Aorta (tissue), 5 donors: ENCODE results near the gene SKI. TPM values are rescaled to one million over a fixed set of nuclear protein-coding genes. Genes with fewer than 3 reads are reported as not detected.

Source experiments
- ATAC-seq: fragments of 200-7000 bp; cut with Tn5 transposase; one replicate; pipeline ENCODE4 v1.9.1; 2022; ENCODE audit warnings: moderate library complexity; ENCODE audit not compliant: low FRiP score
- DNase-seq, 2 donors: peaks; one replicate each; pipeline ENCODE4 v3.0.0-alpha.2; 2020
- H3K27ac ChIP-seq, 2 donors: one replicate each; pipeline ENCODE4 v1.5.1; 2013; ENCODE audit warnings: low read length in 2 of 2, mild to moderate bottlenecking in 2 of 2, moderate library complexity in 2 of 2, control low read depth in 1 of 2, inconsistent platforms in 1 of 2, low read depth in 1 of 2
- H3K27me3 ChIP-seq, 2 donors: one replicate each; pipeline ENCODE4 v1.6.1; 2013; ENCODE audit warnings: control low read depth in 1 of 2, low read length in 1 of 2, mild to moderate bottlenecking in 1 of 2, moderate library complexity in 1 of 2; ENCODE audit not compliant: insufficient read depth in 2 of 2, control insufficient read depth in 1 of 2
- H3K36me3 ChIP-seq, 2 donors: one replicate each; pipeline ENCODE4 v1.6.1; 2013; ENCODE audit warnings: control low read depth in 1 of 2, low read length in 1 of 2, mild to moderate bottlenecking in 1 of 2; ENCODE audit not compliant: insufficient read depth in 2 of 2, control insufficient read depth in 1 of 2
- H3K4me1 ChIP-seq, 2 donors: one replicate each; pipeline ENCODE4 v1.6.1; 2013; ENCODE audit warnings: low read length in 2 of 2, control low read depth in 1 of 2, mild to moderate bottlenecking in 1 of 2, moderate library complexity in 1 of 2; ENCODE audit not compliant: insufficient read depth in 2 of 2, control insufficient read depth in 1 of 2
- H3K4me3 ChIP-seq, 2 donors: one replicate each; pipeline ENCODE4 v1.5.1; 2013; ENCODE audit warnings: low read length in 2 of 2, control low read depth in 1 of 2, mild to moderate bottlenecking in 1 of 2
- H3K9me3 ChIP-seq: one replicate; pipeline ENCODE4 v1.6.1; 2013; ENCODE audit warnings: mild to moderate bottlenecking, low read length; ENCODE audit not compliant: control insufficient read depth
- WGBS, 2 donors: extraction: QIAGEN DNeasy Blood & Tissue Kit; methylation state at CpG; one replicate each; pipeline ENCODE4 v1.1.7; 2013; 5-methylcytosine and 5-hydroxymethylcytosine counted together
- intact Hi-C, 2 donors: fragments of 100-400 bp; cut with DNase I; formaldehyde crosslinking; loops; one replicate each; pipeline versions ENCODE4 v1.14.2 to v1.15.0; 2022
- polyA plus RNA-seq, 2 donors: library from polyadenylated mRNA; stranded (reverse); fragments of 200-250 nt; gene quantifications; one replicate each; pipeline ENCODE4 v1.2.3, GENCODE V29; 2013
- total RNA-seq, 2 donors: library from RNA; stranded (reverse); fragmentation: NEBNext Ultra II Directional; extraction: Animal tissue kit (Norgen Biotek cat#: 25700); gene quantifications; one replicate each; pipeline ENCODE4 v1.2.1, GENCODE V29; 2021
- donor health status: healthy with polysubstance abuse.
- donor health status: Bipolar disorder and iron deficiency.
- donor health status: DM: no; HTN: no; CAD: no.
- donor health status: DM: no; HTN: no; CAD: no.
- donor health status: DM: yes; HTN: yes; CAD: no.

SKI gene
- total and polyA plus RNA-seq, 4 donors, result 20.7 to 129 (median 74.1) TPM

- 88% methylated on average over 18 of the region's 18 CpGs for WGBS, 2 donors
- H3K27me3 ChIP-seq, result no peaks in the 10 kb centered on the region
- ATAC-seq (no peak), DNase-seq (no peak)
- intact Hi-C loops, result loop anchor here in 1 of 2 donors (10.0 kb wide), 1 partner anchor 460 kb away; no protein-coding TSS in a partner anchor
- no peak overlapping the region for H3K4me3 ChIP-seq
- no peaks in the 10 kb centered on the region for H3K9me3 ChIP-seq
- no peaks in the 10 kb centered on the region for H3K4me1 ChIP-seq
- H3K27ac ChIP-seq, result no peak overlapping the region
- H3K36me3 ChIP-seq, result no peaks in the 10 kb centered on the region
Observed at GRCh38 chr1:2184531-2184930, 43.6 kb upstream of the SKI start.

GRCh38 chr1:2184934-2185333, 43.2 kb upstream of the SKI start:
- H3K4me1 ChIP-seq, result no peaks in the 10 kb centered on the region
- H3K4me3 ChIP-seq, result no peak overlapping the region
- intact Hi-C loops, result loop anchor here in 1 of 2 donors (10.0 kb wide), 1 partner anchor 460 kb away; no protein-coding TSS in a partner anchor
- 96% methylated on average over 33 of the region's 33 CpGs for WGBS, 2 donors
- H3K9me3 ChIP-seq, result no peaks in the 10 kb centered on the region
- no peaks in the 10 kb centered on the region for H3K36me3 ChIP-seq
- ATAC-seq (no peak), DNase-seq (no peak)
- H3K27me3 ChIP-seq, result no peaks in the 10 kb centered on the region
- no peak overlapping the region for H3K27ac ChIP-seq

GRCh38 chr1:2185880-2186855, 42.0 kb upstream of the SKI start:
- no peak overlapping the region for H3K4me3 ChIP-seq
- 93 to 95% methylated on average over 37 to 38 of the region's 38 CpGs for WGBS, 2 donors
- H3K4me1 ChIP-seq, result no peaks in the 10 kb centered on the region
- no peaks in the 10 kb centered on the region for H3K27me3 ChIP-seq
- H3K9me3 ChIP-seq, result no peaks in the 10 kb centered on the region
- no peak for DNase-seq
- H3K36me3 ChIP-seq, result no peaks in the 10 kb centered on the region
- H3K27ac ChIP-seq, result no peak overlapping the region
- ATAC-seq, result no peak
- intact Hi-C loops, result loop anchor here in 1 of 2 donors (10.0 kb wide), 1 partner anchor 459 kb away; no protein-coding TSS in a partner anchor

GRCh38 chr1:2186901-2187300, 41.2 kb upstream of the SKI start:
- DNase-seq (no peak), ATAC-seq (no peak)
- no peaks in the 10 kb centered on the region for H3K27me3 ChIP-seq
- WGBS, 2 donors, result 93% methylated on average over 9 of the region's 9 CpGs
- no peaks in the 10 kb centered on the region for H3K4me1 ChIP-seq
- H3K9me3 ChIP-seq, result no peaks in the 10 kb centered on the region
- no peak overlapping the region for H3K4me3 ChIP-seq
- intact Hi-C loops, result loop anchor here in 1 of 2 donors (10.0 kb wide), 1 partner anchor 458 kb away; no protein-coding TSS in a partner anchor
- H3K27ac ChIP-seq, result no peak overlapping the region
- no peaks in the 10 kb centered on the region for H3K36me3 ChIP-seq

- intact Hi-C loops, result loop anchor here in 1 of 2 donors (10.0 kb wide), 1 partner anchor 457 kb away; no protein-coding TSS in a partner anchor
- Histone ChIP-seq H3K27ac (no peak overlapping the region), H3K27me3 (no peaks in the 10 kb centered on the region), H3K4me3 (no peak overlapping the region), H3K4me1 (no peaks in the 10 kb centered on the region), H3K9me3 (no peaks in the 10 kb centered on the region), H3K36me3 (no peaks in the 10 kb centered on the region)
- WGBS, 2 donors, result 83 to 86% methylated on average over 13 of the region's 13 CpGs
- DNase-seq, result no peak
- ATAC-seq, result no peak
Observed at GRCh38 chr1:2187619-2188018, 40.5 kb upstream of the SKI start.

GRCh38 chr1:2188336-2188735, 39.8 kb upstream of the SKI start:
- H3K27ac ChIP-seq, result no peak overlapping the region
- intact Hi-C loops, result loop anchor here in 1 of 2 donors (10.0 kb wide), 1 partner anchor 456 kb away; no protein-coding TSS in a partner anchor
- WGBS, 2 donors, result 87 to 91% methylated on average over 16 of the region's 16 CpGs
- H3K4me3 ChIP-seq, result no peak overlapping the region
- ATAC-seq, result no peak
- H3K4me1 ChIP-seq, result no peaks in the 10 kb centered on the region
- H3K36me3 ChIP-seq, result no peaks in the 10 kb centered on the region
- no peaks in the 10 kb centered on the region for H3K9me3 ChIP-seq
- no peak for DNase-seq
- no peaks in the 10 kb centered on the region for H3K27me3 ChIP-seq

GRCh38 chr1:2189459-2190425, 38.4 kb upstream of the SKI start:
- Histone ChIP-seq H3K9me3 (no peaks in the 10 kb centered on the region), H3K4me1 (no peaks in the 10 kb centered on the region), H3K36me3 (no peaks in the 10 kb centered on the region), H3K4me3 (peak overlapping the region; percentile 13 to 47), H3K27me3 (no peaks in the 10 kb centered on the region), H3K27ac (peak overlapping the region; percentile 47 to 64)
- ATAC-seq, result peak; percentile 95
- DNase-seq, result peak; percentile 94 to 96
- intact Hi-C loops, result loop anchor here (5.0 to 10.0 kb wide), 4 partner anchors 338 to 455 kb away; partner anchors contain the start of genes PANK4 (in 1 of the 2) and PRXL2B (in 1 of the 2)
- WGBS, 2 donors, result 2 to 5% methylated on average over 65 of the region's 65 CpGs

- Histone ChIP-seq H3K9me3 (no peaks in the 10 kb centered on the region), H3K36me3 (no peaks in the 10 kb centered on the region), H3K4me1 (no peaks in the 10 kb centered on the region), H3K27ac (peak overlapping the region; percentile 47 to 64), H3K27me3 (no peaks in the 10 kb centered on the region), H3K4me3 (peak overlapping the region; percentile 13 to 47)
- intact Hi-C loops, result loop anchor here (5.0 to 10.0 kb wide), 3 partner anchors 337 to 397 kb away; partner anchors contain the start of genes PANK4 (in 1 of the 2) and PRXL2B (in 1 of the 2)
- ATAC-seq (no peak), DNase-seq (no peak)
- WGBS, 2 donors, result 52 to 54% methylated on average over 19 of the region's 19 CpGs
Observed at GRCh38 chr1:2190491-2190976, 37.6 kb upstream of the SKI start.
